NCI-H82 (cell line): ENCODE measurements around the gene TMUB2.

Experiments
- DNase-seq: peaks from one replicate; lab custom pipeline; 2025; lab: John Stamatoyannopoulos, UW

The TMUB2 gene

GRCh38 chr17:44176671-44177501, 9.9 kb upstream of the TMUB2 start:
- DNase-seq, result no peak

GRCh38 chr17:44177640-44178039, 9.1 kb upstream of the TMUB2 start:
- no peak for DNase-seq

- DNase-seq, result no peak
These were observed 8.6 kb upstream of the TMUB2 start for GRCh38 chr17:44178133-44178532.

GRCh38 chr17:44183024-44183423, 3.7 kb upstream of the TMUB2 start:
- DNase-seq, result no peak

GRCh38 chr17:44184212-44184810, 2.5 kb upstream of the TMUB2 start:
- no peak for DNase-seq

GRCh38 chr17:44187131-44187899, 543 bp downstream of the TMUB2 start:
- peak; percentile 59 for DNase-seq

- no peak for DNase-seq
These were observed 2.0 kb downstream of the TMUB2 start for GRCh38 chr17:44188576-44189403.

GRCh38 chr17:44190481-44190880, 3.7 kb downstream of the TMUB2 start:
- DNase-seq, result no peak

GRCh38 chr17:44191369-44191768, 4.6 kb downstream of the TMUB2 start:
- no peak for DNase-seq

GRCh38 chr17:44191941-44192496, 5.2 kb downstream of the TMUB2 start:
- no peak for DNase-seq

GRCh38 chr17:44192750-44193149, 6.0 kb downstream of the TMUB2 start:
- no peak for DNase-seq

GRCh38 chr17:44193326-44194084, 6.7 kb downstream of the TMUB2 start:
- DNase-seq, result no peak

GRCh38 chr17:44197107-44197506, 10.3 kb downstream of the TMUB2 start:
- no peak for DNase-seq

GRCh38 chr17:44197980-44198720, 11.4 kb downstream of the TMUB2 start:
- DNase-seq, result no peak

GRCh38 chr17:44198721-44199552, 12.2 kb downstream of the TMUB2 start:
- peak; percentile 71 for DNase-seq

- peak; percentile 99 for DNase-seq
These were observed 13.0 kb downstream of the TMUB2 start, which contains the start of gene ATXN7L3 for GRCh38 chr17:44199553-44200477. ATXN7L3 (minus strand) TSS chr17:44199884; CDS start chr17:44198070, 1,814 bp downstream.

- DNase-seq, result peak; percentile 78
These were observed 13.8 kb downstream of the TMUB2 start for GRCh38 chr17:44200478-44201155.
